Spleen (tissue), 11 donors: ENCODE results near the gene DAPK3. TPM values are rescaled to one million over a fixed set of nuclear protein-coding genes. Genes with fewer than 3 reads are reported as not detected.
"Not testable (repeated sequence)": the region's sequence is repeated elsewhere in the genome, so short reads cannot be mapped to it uniquely, and the experiment has no call there.

ENCODE experiments used
- DNase-seq: peaks from one replicate; pipeline ENCODE4 v3.0.0-alpha.2; 2020
- H3K27ac ChIP-seq, 8 donors: fragments of 200-600 bp; sonication (generic) in 7 of 8; 1 replicate in 4 of 8; 2 replicates in 4 of 8; pipeline versions ENCODE4 v1.5.0 to v1.8.0; 2016 to 2021; ENCODE audit warnings: inconsistent platforms in 4 of 8, mild to moderate bottlenecking in 4 of 8, moderate library complexity in 1 of 8
- H3K27me3 ChIP-seq, 7 donors: fragments of 200-600 bp; sonication (generic) in 6 of 7; replicated peaks in 1 of 7; 1 replicate in 4 of 7; 2 replicates in 3 of 7; pipeline versions ENCODE4 v1.5.0 to v1.8.0; 2016 to 2021; ENCODE audit warnings: inconsistent platforms in 3 of 7, mild to moderate bottlenecking in 1 of 7
- H3K36me3 ChIP-seq, 6 donors: fragments of 200-600 bp; sonication (generic) in 5 of 6; 1 replicate in 4 of 6; 2 replicates in 2 of 6; pipeline versions ENCODE4 v1.5.0 to v1.8.0; 2016 to 2021; ENCODE audit warnings: inconsistent platforms in 2 of 6
- H3K4me1 ChIP-seq, 6 donors: fragments of 200-600 bp; sonication (generic) in 5 of 6; 1 replicate in 3 of 6; 2 replicates in 3 of 6; pipeline versions ENCODE4 v1.5.0 to v1.8.0; 2016 to 2021; ENCODE audit warnings: inconsistent platforms in 3 of 6
- H3K4me3 ChIP-seq, 8 donors: fragments of 200-600 bp; sonication (generic) in 7 of 8; 1 replicate in 4 of 8; 2 replicates in 4 of 8; pipeline versions ENCODE4 v1.5.0 to v1.8.0; 2016 to 2021; ENCODE audit warnings: inconsistent platforms in 4 of 8, mild to moderate bottlenecking in 4 of 8, moderate library complexity in 2 of 8
- H3K9me3 ChIP-seq, 8 donors: fragments of 200-600 bp; sonication (generic) in 7 of 8; 1 replicate in 4 of 8; 2 replicates in 4 of 8; pipeline versions ENCODE4 v1.5.0 to v1.8.0; 2016 to 2021; ENCODE audit warnings: inconsistent platforms in 4 of 8
- POLR2A ChIP-seq, 3 donors: fragments of 450-650 bp; IDR thresholded peaks; one replicate each; pipeline ENCODE4 v1.5.1; 2017; ENCODE audit warnings: antibody characterized with exemption in 3 of 3, mild to moderate bottlenecking in 1 of 3
- POLR2AphosphoS5 ChIP-seq, 3 donors: sonication (generic); formaldehyde crosslinking; IDR thresholded peaks; one replicate each; pipeline ENCODE4 v1.5.1; 2017; ENCODE audit warnings: antibody characterized with exemption in 3 of 3
- WGBS, 5 donors: extraction: QIAGEN DNeasy Blood & Tissue Kit in 3 of 5; methylation state at CpG; one replicate each; pipeline versions ENCODE4 v1.1.5 to v1.1.7; 2013 to 2018; 5-methylcytosine and 5-hydroxymethylcytosine counted together
- intact Hi-C: fragments of 100-400 bp; cut with DNase I; formaldehyde crosslinking; loops from one replicate; pipeline ENCODE4 v1.15.0; 2023; ENCODE audit warnings: low total_unique reads
- polyA plus RNA-seq, 3 donors: library from polyadenylated mRNA; stranded (reverse); fragments of 200-250 nt; gene quantifications; one replicate each; pipeline ENCODE4 v1.2.1, GENCODE V29; 2013
- total RNA-seq, 7 donors: library from RNA; depleted of rRNA in 3 of 7; stranded (reverse); fragments of >200 nt in 3 of 7; fragmentation: NEBNext Ultra II Directional in 4 of 7; extraction: Animal tissue kit (Norgen Biotek cat#: 25700) in 4 of 7; gene quantifications; one replicate each; pipeline versions ENCODE4 v1.1.0 to v1.2.1, GENCODE V29; 2016 to 2021
- TF ChIP-seq, protein P1 (sequence below), 11 experiments: fragments of 200-600 bp in 7 of 11; fragments of 450-650 bp in 4 of 11; sonication (generic) in 4 of 11; IDR thresholded peaks in 8 of 11; conservative IDR thresholded peaks in 3 of 11; 1 replicate in 7 of 11; 2 replicates in 4 of 11; pipeline versions ENCODE4 v1.4.0 to v1.8.0; 2016 to 2021; ENCODE audit warnings: antibody characterized with exemption in 11 of 11, inconsistent platforms in 4 of 11, mild to moderate bottlenecking in 1 of 11
- donor health status: healthy with polysubstance abuse.
- donor health status: DM: no; HTN: no; CAD: no; lungs with moderate emphysema.
- donor health status: DM: no; HTN: no; CAD: no.
- donor health status: Bipolar disorder and iron deficiency.
- donor health status: healthy.
- donor health status: DM: no; HTN: no; CAD: no.
- donor health status: DM: yes; HTN: yes; CAD: no.

The DAPK3 gene
- total and polyA plus RNA-seq, 10 donors, result 26.5 to 68.8 (median 46.1) TPM

GRCh38 chr19:3969435-3970312, 1.2 kb downstream of the DAPK3 start:
- Histone ChIP-seq H3K36me3 (peaks cover 0 to 58% (median 34%) of the 10 kb centered on the region in 6 donors), H3K9me3 (no peaks in the 10 kb centered on the region), H3K4me3 (peak overlapping the region; percentile 69 to 91 (median 78)), H3K27me3 (no peaks in the 10 kb centered on the region), H3K27ac (peak overlapping the region in 7 of 8 donors; percentile 64 to 95 (median 91)), H3K4me1 (peaks cover 23 to 63% (median 47%) of the 10 kb centered on the region in 6 donors)
- intact Hi-C loops, result no loop called here
- 48 to 66% (median 51%) methylated on average over 21 to 23 of the region's 23 CpGs for WGBS, 5 donors
- no peak for DNase-seq
- TF ChIP-seq, protein P1, sequence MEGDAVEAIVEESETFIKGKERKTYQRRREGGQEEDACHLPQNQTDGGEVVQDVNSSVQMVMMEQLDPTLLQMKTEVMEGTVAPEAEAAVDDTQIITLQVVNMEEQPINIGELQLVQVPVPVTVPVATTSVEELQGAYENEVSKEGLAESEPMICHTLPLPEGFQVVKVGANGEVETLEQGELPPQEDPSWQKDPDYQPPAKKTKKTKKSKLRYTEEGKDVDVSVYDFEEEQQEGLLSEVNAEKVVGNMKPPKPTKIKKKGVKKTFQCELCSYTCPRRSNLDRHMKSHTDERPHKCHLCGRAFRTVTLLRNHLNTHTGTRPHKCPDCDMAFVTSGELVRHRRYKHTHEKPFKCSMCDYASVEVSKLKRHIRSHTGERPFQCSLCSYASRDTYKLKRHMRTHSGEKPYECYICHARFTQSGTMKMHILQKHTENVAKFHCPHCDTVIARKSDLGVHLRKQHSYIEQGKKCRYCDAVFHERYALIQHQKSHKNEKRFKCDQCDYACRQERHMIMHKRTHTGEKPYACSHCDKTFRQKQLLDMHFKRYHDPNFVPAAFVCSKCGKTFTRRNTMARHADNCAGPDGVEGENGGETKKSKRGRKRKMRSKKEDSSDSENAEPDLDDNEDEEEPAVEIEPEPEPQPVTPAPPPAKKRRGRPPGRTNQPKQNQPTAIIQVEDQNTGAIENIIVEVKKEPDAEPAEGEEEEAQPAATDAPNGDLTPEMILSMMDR (IDR thresholded peaks at IDR 0.05 in 8 of 11, conservative IDR thresholded peaks at IDR 0.05 in 3 of 11), result no peak
- no peak for TF ChIP-seq POLR2AphosphoS5 (IDR thresholded peaks at IDR 0.05)
- no peak for TF ChIP-seq POLR2A (IDR thresholded peaks at IDR 0.05)

- Histone ChIP-seq H3K4me3 (peak overlapping the region in 2 of 8 donors; percentile 83), H3K4me1 (peaks cover 23 to 63% (median 48%) of the 10 kb centered on the region in 6 donors), H3K27ac (peak overlapping the region in 7 of 8 donors; percentile 68 to 95 (median 91)), H3K36me3 (peaks cover 0 to 67% (median 42%) of the 10 kb centered on the region in 6 donors), H3K9me3 (no peaks in the 10 kb centered on the region), H3K27me3 (no peaks in the 10 kb centered on the region)
- DNase-seq, result no peak
- peak; percentile 27 to 69 (median 62) for TF ChIP-seq POLR2AphosphoS5 (IDR thresholded peaks at IDR 0.05)
- TF ChIP-seq, protein P1 (IDR thresholded peaks at IDR 0.05 in 8 of 11, conservative IDR thresholded peaks at IDR 0.05 in 3 of 11), result no peak
- intact Hi-C loops, result no loop called here
- 42 to 68% (median 60%) methylated on average over 9 of the region's 9 CpGs for WGBS, 5 donors
Observed at GRCh38 chr19:3968556-3969434, 2.1 kb downstream of the DAPK3 start.

- WGBS, 5 donors, result 88 to 95% (median 91%) methylated on average over 12 of the region's 12 CpGs
- H3K27me3 ChIP-seq, intact Hi-C loops, H3K4me3 ChIP-seq, H3K9me3 ChIP-seq, DNase-seq: not testable (repeated sequence)
- H3K27ac ChIP-seq, result peak overlapping the region in 7 of 8 donors; percentile 59 to 93 (median 72)
- peaks cover 0 to 75% (median 50%) of the 10 kb centered on the region in 6 donors for H3K36me3 ChIP-seq
- H3K4me1 ChIP-seq, result peaks cover 23 to 63% (median 48%) of the 10 kb centered on the region in 6 donors
Observed at GRCh38 chr19:3967983-3968382, 2.9 kb downstream of the DAPK3 start.

- Histone ChIP-seq H3K9me3 (no peaks in the 10 kb centered on the region), H3K4me1 (peaks cover 19 to 56% (median 42%) of the 10 kb centered on the region in 6 donors), H3K36me3 (peaks cover 0 to 84% (median 66%) of the 10 kb centered on the region in 6 donors), H3K4me3 (no peak overlapping the region), H3K27me3 (no peaks in the 10 kb centered on the region), H3K27ac (peak overlapping the region in 3 of 8 donors; percentile 18 to 36 (median 28))
- intact Hi-C loops, result no loop called here
- DNase-seq, result no peak
- WGBS, 5 donors, result 84 to 90% (median 85%) methylated on average over 28 to 30 of the region's 30 CpGs
- TF ChIP-seq POLR2A (IDR thresholded peaks at IDR 0.05) (no peak), POLR2AphosphoS5 (IDR thresholded peaks at IDR 0.05) (no peak)
- TF ChIP-seq, protein P1 (IDR thresholded peaks at IDR 0.05 in 8 of 11, conservative IDR thresholded peaks at IDR 0.05 in 3 of 11), result no peak
Observed at GRCh38 chr19:3966051-3967017, 4.6 kb downstream of the DAPK3 start.
